Trophoblast cell (in vitro differentiated cells and primary cell): Measurements from ENCODE around the gene NRXN3.

ENCODE experiments used
- DNase-seq, 2 donors: peaks; one replicate each; pipeline ENCODE4 v3.0.0-alpha.2; 2016
- H2AFZ ChIP-seq: 2 replicates; pipeline ENCODE4 v1.6.1; 2013; ENCODE audit warnings: low read length, moderate library complexity, mild to moderate bottlenecking; ENCODE audit not compliant: insufficient read depth, poor library complexity
- H2AK5ac ChIP-seq: 2 replicates; pipeline ENCODE4 v1.6.1; 2013; ENCODE audit warnings: mild to moderate bottlenecking, low read length
- H2BK120ac ChIP-seq: 2 replicates; pipeline ENCODE4 v1.6.1; 2013; ENCODE audit warnings: low read length, mild to moderate bottlenecking, moderate library complexity; ENCODE audit not compliant: insufficient read depth, poor library complexity
- H2BK12ac ChIP-seq: 2 replicates; pipeline ENCODE4 v1.6.1; 2013; ENCODE audit warnings: mild to moderate bottlenecking, low read length, moderate library complexity
- H2BK5ac ChIP-seq: 2 replicates; pipeline ENCODE4 v1.6.1; 2013; ENCODE audit warnings: low read length, low read depth, moderate library complexity, mild to moderate bottlenecking; ENCODE audit not compliant: poor library complexity
- H3K14ac ChIP-seq: 2 replicates; pipeline ENCODE4 v1.6.1; 2013; ENCODE audit warnings: mild to moderate bottlenecking, low read length
- H3K18ac ChIP-seq: 2 replicates; pipeline ENCODE4 v1.6.1; 2013; ENCODE audit warnings: mild to moderate bottlenecking, low read length
- H3K23ac ChIP-seq: 2 replicates; pipeline ENCODE4 v1.6.1; 2013; ENCODE audit warnings: low read length
- H3K27ac ChIP-seq: 2 replicates; pipeline ENCODE4 v1.5.1; 2013; ENCODE audit warnings: low read depth, mild to moderate bottlenecking, inconsistent platforms, low read length, moderate library complexity
- H3K27me3 ChIP-seq: 2 replicates; pipeline ENCODE4 v1.6.1; 2013; ENCODE audit warnings: inconsistent platforms, mild to moderate bottlenecking, low read length, moderate library complexity; ENCODE audit not compliant: insufficient read depth
- H3K36me3 ChIP-seq, 2 experiments: 1 replicate in 1 of 2; 2 replicates in 1 of 2; pipeline ENCODE4 v1.6.1; 2013; ENCODE audit warnings: low read length in 2 of 2, mild to moderate bottlenecking in 2 of 2, moderate library complexity in 1 of 2; ENCODE audit not compliant: insufficient read depth in 2 of 2, control insufficient read depth in 1 of 2
- H3K4ac ChIP-seq: 2 replicates; pipeline ENCODE4 v1.6.1; 2013; ENCODE audit warnings: low read depth, mild to moderate bottlenecking, low read length, moderate library complexity
- H3K4me1 ChIP-seq, 2 experiments: 1 replicate in 1 of 2; 2 replicates in 1 of 2; pipeline ENCODE4 v1.6.1; 2013; ENCODE audit warnings: low read length in 2 of 2, mild to moderate bottlenecking in 2 of 2, moderate library complexity in 1 of 2; ENCODE audit not compliant: insufficient read depth in 2 of 2, control insufficient read depth in 1 of 2
- H3K4me2 ChIP-seq: 2 replicates; pipeline ENCODE4 v1.6.1; 2013; ENCODE audit warnings: inconsistent platforms, mild to moderate bottlenecking, low read length, moderate library complexity
- H3K4me3 ChIP-seq: 2 replicates; pipeline ENCODE4 v1.5.1; 2013; ENCODE audit warnings: mild to moderate bottlenecking, low read depth, low read length, inconsistent platforms
- H3K79me1 ChIP-seq: one replicate; pipeline ENCODE4 v1.6.1; 2013; ENCODE audit warnings: low read length
- H3K79me2 ChIP-seq: 2 replicates; pipeline ENCODE4 v1.6.1; 2013; ENCODE audit warnings: low read length, mild to moderate bottlenecking; ENCODE audit not compliant: control insufficient read depth, insufficient read depth, poor library complexity
- H3K9ac ChIP-seq: 2 replicates; pipeline ENCODE4 v1.6.1; 2013; ENCODE audit warnings: mild to moderate bottlenecking, low read length
- H3K9me3 ChIP-seq: 2 replicates; pipeline ENCODE4 v1.6.1; 2013; ENCODE audit warnings: low read depth, mild to moderate bottlenecking, control low read depth, inconsistent platforms, low read length; ENCODE audit not compliant: insufficient read depth
- H4K12ac ChIP-seq: 2 replicates; pipeline ENCODE4 v1.6.1; 2013; ENCODE audit warnings: low read depth, mild to moderate bottlenecking, low read length, moderate library complexity
- H4K8ac ChIP-seq: 2 replicates; pipeline ENCODE4 v1.6.1; 2013; ENCODE audit warnings: low read depth, mild to moderate bottlenecking, low read length, moderate library complexity
- H4K91ac ChIP-seq: one replicate; pipeline ENCODE4 v1.6.1; 2013; ENCODE audit warnings: low read depth, mild to moderate bottlenecking, low read length, moderate library complexity
- WGBS: extraction: QIAGEN DNeasy Blood & Tissue Kit; methylation state at CpG from one replicate; pipeline ENCODE4 v1.1.7; 2013; ENCODE audit warnings: missing lambda C conversion rate; ENCODE audit not compliant: insufficient read length, insufficient coverage; ENCODE audit errors: extremely low coverage; 5-methylcytosine and 5-hydroxymethylcytosine counted together

The NRXN3 gene

DNA sequence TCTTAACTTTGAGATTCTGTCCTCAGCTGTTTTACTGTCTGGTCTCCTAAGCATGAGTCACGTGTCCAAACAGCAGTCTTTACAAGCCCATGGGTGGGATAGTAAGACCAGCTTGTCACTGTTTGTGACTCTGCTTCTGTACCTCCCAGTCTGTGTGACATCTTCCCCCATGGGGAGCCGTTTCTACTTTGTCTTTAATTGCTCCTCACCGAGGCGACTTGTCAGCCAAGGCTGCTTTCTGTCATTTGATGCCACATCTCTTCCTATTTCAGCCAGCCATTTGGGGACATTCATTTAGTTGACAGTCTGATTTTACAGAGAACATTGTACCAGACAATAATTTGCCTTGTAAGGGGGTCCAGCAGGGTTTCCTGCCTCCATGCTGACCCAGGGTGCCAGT lies 534.8 kb downstream of the NRXN3 start:
- Histone ChIP-seq H3K4me1 (peaks cover 6 to 8% of the 10 kb centered on the region in 2 experiments), H2BK5ac (no peak overlapping the region), H3K27ac (no peak overlapping the region), H3K4me3 (no peak overlapping the region), H4K12ac (no peak overlapping the region), H3K4me2 (no peak overlapping the region), H3K9me3 (no peaks in the 10 kb centered on the region), H4K8ac (no peak overlapping the region), H2BK120ac (no peak overlapping the region), H3K23ac (no peak overlapping the region), H4K91ac (no peak overlapping the region), H2BK12ac (no peak overlapping the region), H3K18ac (no peak overlapping the region), H3K27me3 (no peaks in the 10 kb centered on the region), H3K79me2 (no peaks in the 10 kb centered on the region), H3K14ac (no peak overlapping the region), H2AK5ac (no peak overlapping the region), H3K79me1 (no peaks in the 10 kb centered on the region), H3K4ac (no peak overlapping the region), H3K36me3 (no peaks in the 10 kb centered on the region), H3K9ac (no peak overlapping the region), H2AFZ (no peak overlapping the region)
- no CpG with 5 or more reads among the region's 4 CpGs for WGBS
- DNase-seq, result no peak

DNA sequence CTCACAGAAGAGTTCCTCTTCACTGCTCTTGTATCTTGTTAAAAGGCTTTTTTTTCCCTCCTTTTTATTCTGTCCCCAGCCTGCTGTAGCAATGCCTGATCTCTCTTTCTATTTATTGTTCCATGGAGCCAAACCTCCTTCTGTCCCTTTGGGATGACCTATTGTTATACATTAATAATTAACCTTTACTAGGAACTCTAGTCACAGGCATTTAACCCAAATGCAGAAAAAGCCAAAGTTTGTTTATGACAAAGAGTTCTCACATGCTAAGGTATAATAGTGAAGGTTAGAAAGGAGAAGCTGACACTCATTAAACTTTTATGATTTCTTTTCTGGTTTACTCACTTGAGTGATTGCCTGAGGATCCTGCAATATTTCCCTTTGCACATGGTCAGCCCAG lies 535.8 kb downstream of the NRXN3 start:
- Histone ChIP-seq H2AK5ac (no peak overlapping the region), H3K4me3 (no peak overlapping the region), H3K4ac (no peak overlapping the region), H3K18ac (no peak overlapping the region), H3K36me3 (no peaks in the 10 kb centered on the region), H4K12ac (no peak overlapping the region), H2BK120ac (no peak overlapping the region), H3K4me2 (no peak overlapping the region), H3K79me1 (no peaks in the 10 kb centered on the region), H3K14ac (no peak overlapping the region), H4K8ac (no peak overlapping the region), H2BK12ac (no peak overlapping the region), H3K79me2 (no peaks in the 10 kb centered on the region), H2AFZ (no peak overlapping the region), H3K27me3 (no peaks in the 10 kb centered on the region), H2BK5ac (no peak overlapping the region), H4K91ac (no peak overlapping the region), H3K9ac (no peak overlapping the region), H3K9me3 (no peaks in the 10 kb centered on the region), H3K27ac (no peak overlapping the region), H3K23ac (no peak overlapping the region), H3K4me1 (peaks cover 8 to 10% of the 10 kb centered on the region in 2 experiments)
- DNase-seq, result no peak

DNA sequence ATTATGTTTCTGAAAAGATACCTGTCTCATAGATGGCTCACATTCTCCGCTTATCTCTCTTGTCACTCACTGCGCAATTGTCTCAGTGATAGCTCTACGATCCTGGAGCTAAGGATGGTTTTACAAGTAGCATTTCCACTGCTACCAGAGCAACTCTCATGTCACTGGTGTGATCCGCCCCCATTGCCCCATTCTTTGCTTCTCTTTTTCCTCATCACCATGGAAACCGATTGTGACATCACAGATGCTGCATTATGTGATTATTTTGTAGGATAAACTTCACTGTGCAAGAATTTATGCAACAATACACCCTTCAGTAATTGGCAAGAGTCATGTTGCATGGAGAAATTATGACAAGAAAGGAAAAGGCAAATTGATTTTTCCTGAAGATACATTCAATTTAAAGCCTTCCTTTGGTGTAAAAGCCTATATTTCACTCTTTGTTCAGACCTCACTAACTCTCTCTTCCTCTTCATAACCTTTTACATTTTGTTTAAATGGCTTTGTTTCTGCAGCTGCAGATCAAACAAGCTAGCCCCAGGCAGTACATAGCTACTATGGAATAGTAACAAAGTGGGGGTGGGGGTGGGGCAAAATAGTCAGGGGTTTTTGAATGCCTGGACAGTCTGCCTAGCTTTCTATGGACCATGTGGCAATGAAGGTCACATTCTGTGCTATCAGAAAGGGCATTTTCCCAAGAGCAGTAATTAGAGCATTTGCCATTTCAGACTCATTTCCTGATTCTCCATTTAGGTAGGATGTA lies 539.8 kb downstream of the NRXN3 start:
- Histone ChIP-seq H3K4me3 (no peak overlapping the region), H3K4ac (no peak overlapping the region), H4K12ac (no peak overlapping the region)

DNA sequence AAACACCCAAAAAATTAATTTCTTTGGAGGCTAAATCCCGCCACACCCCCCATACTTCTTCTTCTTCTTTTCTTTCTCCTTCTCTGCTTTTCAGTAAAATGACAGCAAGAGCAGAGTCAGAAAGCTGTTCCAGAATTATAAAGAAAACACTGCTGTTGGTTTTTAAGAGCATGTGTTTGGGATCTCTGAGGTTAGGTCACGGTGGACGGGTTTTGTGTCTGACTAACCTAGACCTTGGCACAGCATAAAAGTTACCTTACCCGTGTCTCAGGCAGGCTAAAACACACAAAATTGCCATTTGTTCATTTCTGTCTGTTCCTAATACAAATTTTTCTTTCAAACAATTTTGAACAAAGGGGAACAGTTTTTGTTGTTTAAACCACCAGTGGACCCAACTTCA lies 540.8 kb downstream of the NRXN3 start:
- no peak overlapping the region for H3K9ac ChIP-seq
- no CpG with 5 or more reads among the region's 4 CpGs for WGBS
- no peaks in the 10 kb centered on the region for H3K79me2 ChIP-seq
- no peak overlapping the region for H3K14ac ChIP-seq
- no peak overlapping the region for H4K91ac ChIP-seq
- no peaks in the 10 kb centered on the region for H3K27me3 ChIP-seq
- no peaks in the 10 kb centered on the region for H3K36me3 ChIP-seq
- H3K9me3 ChIP-seq, result no peaks in the 10 kb centered on the region
- H2AFZ ChIP-seq, result no peak overlapping the region
- no peak overlapping the region for H2AK5ac ChIP-seq
- no peak overlapping the region for H2BK120ac ChIP-seq
- H3K4me2 ChIP-seq, result no peak overlapping the region
- H3K4me1 ChIP-seq, result peaks cover 8 to 10% of the 10 kb centered on the region in 2 experiments
- no peak for DNase-seq
- no peaks in the 10 kb centered on the region for H3K79me1 ChIP-seq
- H3K4ac ChIP-seq, result no peak overlapping the region
- H2BK12ac ChIP-seq, result no peak overlapping the region
- H3K27ac ChIP-seq, result no peak overlapping the region
- H3K4me3 ChIP-seq, result no peak overlapping the region
- no peak overlapping the region for H2BK5ac ChIP-seq
- H4K12ac ChIP-seq, result no peak overlapping the region
- no peak overlapping the region for H3K18ac ChIP-seq
- H4K8ac ChIP-seq, result no peak overlapping the region
- no peak overlapping the region for H3K23ac ChIP-seq

More for the DNA sequence above, 539.8 kb downstream of the NRXN3 start:
- H3K14ac ChIP-seq, result no peak overlapping the region
- no peak overlapping the region for H4K8ac ChIP-seq
- no peak for DNase-seq
- H3K9ac ChIP-seq, result no peak overlapping the region
- WGBS, result no CpG with 5 or more reads among the region's 5 CpGs
- peaks cover 8 to 10% of the 10 kb centered on the region in 2 experiments for H3K4me1 ChIP-seq
- no peaks in the 10 kb centered on the region for H3K79me2 ChIP-seq
- H2AFZ ChIP-seq, result no peak overlapping the region
- no peak overlapping the region for H2AK5ac ChIP-seq
- H4K91ac ChIP-seq, result no peak overlapping the region
- H3K27me3 ChIP-seq, result no peaks in the 10 kb centered on the region
- no peak overlapping the region for H2BK120ac ChIP-seq
- peak overlapping the region; percentile 12 for H3K4me2 ChIP-seq
- no peak overlapping the region for H3K27ac ChIP-seq
- no peak overlapping the region for H3K23ac ChIP-seq
- H3K9me3 ChIP-seq, result no peaks in the 10 kb centered on the region
- H2BK12ac ChIP-seq, result no peak overlapping the region
- H3K79me1 ChIP-seq, result no peaks in the 10 kb centered on the region
- no peak overlapping the region for H3K18ac ChIP-seq
- H3K36me3 ChIP-seq, result no peaks in the 10 kb centered on the region
- H2BK5ac ChIP-seq, result no peak overlapping the region
